HG02943 (cell line): ENCODE results near the gene MYH10.

Experiments used
- ATAC-seq: cut with Tn5 transposase; IDR thresholded peaks from one replicate; pipeline ENCODE4 v1.9.1; 2021; ENCODE audit warnings: mild to moderate bottlenecking, low read depth, moderate library complexity; ENCODE audit not compliant: unreplicated experiment

Gene MYH10

DNA sequence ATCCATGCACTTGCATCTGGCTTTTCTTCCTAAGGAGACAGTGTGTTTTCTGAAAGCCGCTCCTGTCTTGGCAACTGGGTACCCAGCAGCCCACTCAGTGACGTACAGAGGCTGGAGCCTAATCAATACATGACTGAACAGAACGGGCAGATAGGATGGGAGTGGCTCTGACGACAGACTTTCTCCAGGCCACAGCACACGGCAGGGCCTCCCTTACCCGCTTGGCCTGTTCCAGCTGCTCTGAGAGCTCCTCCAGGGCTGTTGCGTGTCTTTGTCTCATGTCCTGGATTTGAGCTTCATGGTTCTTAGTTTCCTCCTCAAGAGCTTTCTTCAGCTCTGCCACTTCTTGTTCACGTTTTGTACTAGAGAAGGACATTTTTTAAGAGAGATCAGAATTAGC lies 129.9 kb downstream of the MYH10 start:
- ATAC-seq: no peak

DNA sequence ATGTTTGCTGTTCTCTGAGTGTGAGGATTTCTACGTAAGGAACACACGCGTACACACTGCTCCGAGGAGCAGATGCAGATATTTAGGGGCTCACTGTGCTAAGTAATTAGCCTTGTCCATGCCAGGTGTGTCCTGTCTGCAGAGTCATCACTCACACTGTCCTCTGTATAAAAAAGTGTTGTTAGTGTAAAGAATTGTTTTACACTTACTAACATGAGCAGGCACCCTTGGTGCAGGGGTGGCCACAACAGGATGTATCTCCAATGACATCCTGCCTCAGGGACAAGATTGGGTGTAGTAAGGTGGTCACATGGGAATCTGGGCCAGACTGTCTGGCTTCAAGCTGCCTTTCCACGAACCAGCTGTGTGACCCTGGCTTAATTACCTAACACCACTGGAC lies 130.9 kb downstream of the MYH10 start:
- ATAC-seq: no peak

DNA sequence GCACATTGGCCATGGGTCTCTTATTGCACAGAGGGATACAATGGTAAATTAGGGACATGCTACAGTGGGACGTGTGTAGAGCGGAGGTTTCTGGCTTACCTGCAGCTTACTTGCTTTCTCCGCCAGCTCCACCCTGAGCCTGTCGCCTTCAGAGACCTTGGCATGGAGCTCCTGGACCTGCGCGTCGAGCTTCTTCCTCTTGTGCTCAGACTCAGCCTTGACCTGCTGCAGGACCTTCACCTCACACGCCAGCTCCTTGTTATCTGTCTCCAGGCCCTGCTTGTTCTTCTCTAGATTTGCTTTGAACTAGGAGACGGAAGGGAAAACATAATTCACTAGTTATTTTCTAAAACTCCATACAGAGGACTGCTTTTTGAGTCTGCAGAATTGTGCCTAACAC lies 131.4 kb downstream of the MYH10 start:
- ATAC-seq: no peak

DNA sequence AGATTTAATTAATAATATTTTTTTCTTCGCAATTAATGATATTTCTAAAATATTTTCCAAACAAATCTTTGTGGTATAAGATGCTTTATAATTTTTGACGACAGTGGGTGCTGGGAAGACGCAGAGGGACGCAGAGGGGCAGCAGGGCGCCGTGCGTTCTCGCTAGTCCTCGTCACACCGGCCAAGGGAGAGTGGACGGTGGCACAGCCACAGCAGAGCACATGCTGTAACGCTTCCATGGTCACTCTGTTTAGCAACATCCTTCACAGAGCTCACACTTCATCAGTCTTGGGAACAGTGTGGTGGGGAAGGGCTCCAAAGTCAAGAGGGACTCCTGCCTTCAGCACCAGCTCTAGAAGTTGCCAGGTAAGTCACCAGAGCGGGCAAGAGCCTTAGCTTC lies 134.4 kb downstream of the MYH10 start:
- no peak for ATAC-seq

DNA sequence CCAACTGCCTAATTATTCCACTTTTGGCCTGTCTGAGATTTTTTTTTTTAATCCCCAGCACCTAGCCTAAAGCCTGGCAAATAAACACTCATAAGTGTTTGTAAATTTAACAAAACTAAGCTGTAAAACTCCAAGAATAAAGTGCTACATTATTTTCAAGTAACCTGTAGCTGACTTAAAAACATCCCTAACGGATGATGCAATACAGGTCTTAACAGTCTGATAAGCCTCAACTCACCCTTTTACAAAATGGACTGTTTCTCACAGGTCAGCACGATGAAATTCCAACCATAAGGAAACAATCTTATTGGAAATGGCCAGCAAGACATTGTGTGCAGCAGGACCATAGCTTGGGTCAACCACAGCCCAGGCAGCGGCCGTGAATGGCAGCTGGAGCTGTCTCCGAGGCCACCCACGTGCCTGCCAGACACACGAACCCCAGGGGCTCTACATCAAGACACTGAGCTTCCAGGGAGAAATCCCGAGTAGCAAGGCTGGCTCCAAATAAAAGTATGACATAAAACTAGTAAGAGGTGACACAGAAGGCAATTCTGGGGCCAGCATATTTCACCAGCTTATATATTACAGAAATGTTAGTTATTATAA lies 135.9 kb downstream of the MYH10 start:
- ATAC-seq: no peak

DNA sequence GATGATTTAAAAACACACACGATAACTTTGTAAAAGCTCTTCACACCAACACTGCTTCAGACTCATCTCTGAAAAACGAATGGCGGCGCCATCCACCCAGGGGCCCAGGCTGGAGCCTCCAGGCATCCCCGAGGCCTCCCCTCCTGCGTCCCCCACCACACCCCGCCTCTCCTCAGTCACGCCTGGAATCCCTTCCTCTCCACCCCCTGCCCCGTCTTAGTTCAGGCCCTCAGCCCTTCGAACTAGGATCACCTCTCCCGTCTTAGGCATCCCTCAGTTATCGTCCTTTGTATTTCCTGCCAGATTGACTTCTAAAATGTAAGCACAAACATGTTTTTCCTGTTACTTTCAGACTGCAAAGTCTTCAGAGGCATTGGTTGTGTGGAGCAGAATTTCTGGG lies 136.5 kb downstream of the MYH10 start:
- no peak for ATAC-seq

DNA sequence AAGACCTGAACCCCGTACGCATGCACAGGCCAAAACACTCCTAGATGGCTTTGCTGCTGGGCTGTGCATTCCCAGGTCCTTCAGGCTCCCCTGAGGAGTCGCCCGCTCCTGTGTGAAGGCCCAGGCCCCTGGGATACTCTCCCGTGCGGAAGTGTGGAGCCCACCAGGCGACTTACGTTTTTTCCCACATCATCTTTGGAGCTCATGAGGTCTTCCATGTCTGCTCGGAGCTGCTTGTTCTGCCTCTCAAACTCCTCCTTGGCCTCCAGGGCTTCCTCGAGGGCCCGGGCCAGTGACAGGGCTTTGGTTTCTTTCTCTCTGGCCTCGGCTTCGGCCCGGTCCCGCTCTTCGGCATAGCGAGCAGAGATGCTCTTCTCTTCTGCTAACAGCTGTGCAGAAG lies 138.4 kb downstream of the MYH10 start:
- no peak for ATAC-seq

DNA sequence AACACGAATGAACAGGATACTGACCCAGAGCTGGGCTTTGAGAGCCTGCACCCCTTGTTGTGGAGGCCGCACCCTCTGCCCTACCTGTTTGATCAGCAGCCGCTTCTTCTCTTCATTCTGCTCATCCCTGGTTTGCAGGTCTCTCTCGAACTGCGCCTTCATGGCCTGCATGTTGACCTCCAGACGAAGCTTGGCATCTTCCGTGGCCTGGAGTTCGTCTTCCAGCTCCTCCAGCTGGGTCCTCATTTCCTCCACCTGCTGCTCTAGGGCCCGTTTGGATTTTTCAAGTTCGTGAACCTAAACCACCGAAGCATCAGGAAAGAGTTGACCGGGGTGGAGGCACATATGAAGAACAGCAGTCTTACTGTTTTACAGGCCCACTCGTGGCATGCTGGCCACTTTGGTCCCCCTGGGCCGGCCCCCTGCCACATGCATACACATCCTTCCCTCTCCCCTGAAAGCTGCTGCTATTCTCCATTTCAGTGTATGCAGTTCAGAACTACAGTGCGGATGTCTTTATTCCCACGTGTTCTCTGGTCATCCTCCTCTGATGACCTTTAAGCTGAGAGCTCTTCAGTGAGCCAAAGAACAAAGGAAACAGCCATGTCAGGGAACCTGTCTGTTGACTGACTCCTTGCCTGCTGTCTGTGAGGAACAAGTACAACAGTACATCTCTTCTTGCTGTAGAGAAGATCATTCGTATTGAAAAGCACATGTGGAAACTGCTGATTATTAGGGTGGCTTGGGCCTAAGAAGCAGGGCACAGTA lies 140.1 kb downstream of the MYH10 start:
- ATAC-seq: no peak

DNA sequence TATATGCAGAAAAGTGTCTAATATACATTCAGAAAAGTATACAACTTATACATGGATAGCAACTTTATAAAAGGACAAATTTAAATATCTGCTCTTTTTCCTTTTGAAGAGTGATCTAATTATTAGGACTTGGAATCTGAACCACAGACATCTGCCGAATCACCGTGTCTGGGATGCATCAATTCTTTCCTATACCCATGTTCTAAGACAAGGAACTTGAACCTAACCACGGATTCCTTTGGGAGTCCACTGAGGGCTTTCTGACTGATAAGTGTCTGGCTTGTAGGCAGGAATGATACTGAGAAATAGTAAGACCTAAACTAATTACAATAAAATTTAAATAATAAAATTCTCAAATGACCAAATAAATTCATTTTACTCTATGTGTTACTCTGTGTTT lies 140.7 kb downstream of the MYH10 start:
- ATAC-seq: no peak

DNA sequence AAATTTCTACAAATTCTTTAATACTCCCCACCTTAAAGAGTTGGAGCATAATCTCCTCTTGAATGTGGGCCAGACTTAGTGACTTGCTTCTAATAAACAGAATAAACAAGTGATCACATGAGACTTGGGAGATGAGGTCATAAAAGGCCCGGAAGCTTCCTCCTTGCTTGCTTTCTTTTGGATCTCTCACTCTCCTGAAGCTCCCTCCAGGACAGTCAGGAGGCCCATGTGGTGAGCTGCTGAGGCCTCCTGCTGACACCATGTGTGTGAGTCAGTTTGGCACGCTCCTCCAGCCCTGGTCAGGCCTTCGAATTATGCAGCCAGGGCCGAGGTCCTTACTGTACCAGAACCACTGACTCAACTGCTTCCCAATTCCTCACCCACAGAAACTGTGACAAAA lies 141.6 kb downstream of the MYH10 start:
- ATAC-seq: no peak

DNA sequence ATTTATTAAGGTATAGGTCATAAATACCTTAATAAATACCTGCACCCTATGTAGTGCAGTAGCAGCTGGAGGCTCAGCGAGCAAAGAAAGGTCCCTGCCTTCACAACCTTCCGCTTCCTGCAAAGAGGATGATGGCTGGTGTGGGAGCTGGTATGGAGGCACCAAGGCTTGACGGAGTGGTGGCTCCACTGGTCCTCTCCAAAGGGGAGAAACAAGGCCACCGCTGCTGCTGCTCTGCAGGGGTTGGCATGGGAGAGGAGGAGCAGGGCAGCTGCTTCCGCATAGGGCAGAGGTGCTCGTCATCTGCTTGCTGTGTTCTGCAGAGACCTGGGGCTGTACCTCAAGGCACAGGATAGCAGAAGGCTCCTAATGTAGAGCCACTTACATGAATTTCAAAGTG lies 142.0 kb downstream of the MYH10 start:
- ATAC-seq: no peak

DNA sequence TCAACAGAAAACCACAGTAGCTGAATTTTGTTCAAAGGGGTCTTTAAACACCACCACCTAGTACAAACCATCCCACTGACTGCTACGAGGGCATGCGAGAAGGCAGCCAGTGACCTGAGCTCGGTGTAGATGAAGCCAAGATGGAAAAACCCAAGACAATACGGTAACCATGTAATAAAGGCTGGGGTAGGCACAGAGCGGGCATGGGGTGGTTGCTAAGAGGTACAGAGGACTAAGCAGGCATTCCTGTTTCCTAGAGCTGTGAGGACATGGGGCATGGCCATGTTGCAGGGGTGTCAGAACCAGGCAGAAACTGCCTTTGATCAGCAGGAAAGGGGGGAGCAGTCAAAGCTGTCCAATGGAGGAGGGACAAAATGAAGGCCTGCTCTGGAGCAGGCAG lies 142.8 kb downstream of the MYH10 start:
- no peak for ATAC-seq

DNA sequence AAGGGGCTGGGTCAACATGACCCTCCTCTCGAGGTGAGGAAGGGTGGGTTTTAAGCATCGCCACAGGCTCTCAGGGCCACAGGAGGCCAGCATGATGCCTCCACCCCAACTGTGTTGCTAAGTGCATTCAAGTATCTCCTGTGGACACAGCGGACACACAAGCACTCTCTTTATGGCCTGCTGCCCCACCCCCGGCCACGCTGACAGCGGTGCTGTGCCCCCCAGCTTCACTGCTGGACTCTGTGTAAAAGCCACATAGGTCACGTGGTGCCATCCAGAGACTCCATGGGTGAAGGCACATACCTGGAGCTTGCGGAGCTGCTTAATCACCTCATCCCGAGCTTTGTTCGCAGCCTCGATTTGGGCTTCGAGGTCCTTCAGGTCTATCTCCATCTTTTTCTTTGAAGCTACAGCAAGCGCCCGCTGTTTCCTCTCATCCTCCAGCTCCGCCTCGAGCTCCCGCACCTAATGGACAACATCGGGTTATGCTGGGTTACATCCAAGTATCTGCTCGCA lies 143.3 kb downstream of the MYH10 start:
- ATAC-seq: no peak

DNA sequence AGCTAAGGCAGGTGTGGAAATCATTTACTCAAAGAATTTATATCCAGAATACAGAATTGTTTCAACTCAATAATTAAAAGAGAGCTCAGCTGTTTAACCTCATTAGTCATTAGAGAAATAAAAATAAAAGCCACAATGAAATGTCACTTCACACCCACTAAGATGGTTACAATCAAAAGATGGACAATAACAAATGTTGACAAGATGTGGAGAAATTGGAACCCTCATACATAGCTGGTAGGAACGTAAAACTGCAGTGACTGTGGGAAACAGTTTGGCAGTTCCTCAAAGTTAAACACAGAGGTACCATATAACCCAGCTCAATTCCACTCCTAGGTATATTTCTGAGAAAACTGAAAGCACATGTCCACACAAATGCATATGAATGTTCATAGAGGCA lies 145.0 kb downstream of the MYH10 start:
- no peak for ATAC-seq

DNA sequence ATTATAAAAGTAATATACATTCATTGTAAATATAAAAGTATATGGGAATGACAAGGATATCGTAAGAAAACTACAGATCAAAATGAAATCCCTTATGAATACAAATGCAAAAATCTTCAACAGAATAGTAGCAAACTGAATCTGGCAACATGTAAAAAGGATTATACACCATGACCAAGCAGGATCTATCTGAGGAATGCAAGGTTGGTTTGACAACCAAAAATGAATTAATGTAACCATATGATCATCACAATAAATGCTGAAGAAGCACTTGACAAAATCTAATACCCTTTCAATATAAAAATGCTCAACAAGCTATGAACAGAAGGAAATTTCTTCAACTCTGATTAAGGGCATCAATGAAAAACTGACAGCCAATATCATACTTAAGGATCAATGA lies 146.1 kb downstream of the MYH10 start:
- ATAC-seq: no peak

DNA sequence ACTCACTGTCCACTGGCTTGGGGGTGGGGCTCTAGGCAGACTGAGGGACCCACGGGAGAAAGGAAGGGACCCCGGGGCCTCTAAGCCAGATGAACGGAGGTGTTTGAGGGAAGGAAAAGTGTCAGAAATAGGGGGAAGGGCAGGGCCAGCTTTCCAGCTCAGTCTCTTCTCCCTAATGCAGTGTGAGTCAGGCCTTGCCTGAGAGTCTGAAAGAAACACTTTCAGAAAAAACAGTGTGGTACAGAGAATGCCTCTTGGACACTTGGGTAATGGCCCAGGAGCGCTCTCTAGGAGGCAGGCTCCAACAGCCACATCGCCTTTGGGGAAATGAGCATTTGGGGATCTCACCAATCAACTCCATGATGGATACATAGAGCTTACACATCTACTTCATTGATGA lies 148.0 kb downstream of the MYH10 start:
- ATAC-seq: no peak

DNA sequence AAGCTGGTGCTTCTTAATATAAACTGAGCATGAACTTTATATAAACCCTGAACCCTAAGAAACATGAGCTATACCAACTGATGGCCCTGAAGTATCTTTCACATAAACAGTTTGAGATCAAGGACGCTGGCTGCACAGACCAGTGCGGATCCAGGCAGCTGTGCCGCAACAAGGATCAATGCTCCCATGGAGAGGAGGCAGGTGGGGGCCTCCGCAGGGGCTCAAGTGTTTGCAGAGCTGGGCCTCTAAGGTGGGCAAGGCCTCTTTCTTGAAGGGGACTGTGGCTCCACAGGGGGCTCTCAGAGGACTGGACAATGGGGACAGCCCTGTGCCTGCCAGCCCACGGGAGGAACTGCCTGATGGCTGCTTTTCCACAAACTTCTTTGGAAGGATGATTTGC lies 148.8 kb downstream of the MYH10 start:
- no peak for ATAC-seq

DNA sequence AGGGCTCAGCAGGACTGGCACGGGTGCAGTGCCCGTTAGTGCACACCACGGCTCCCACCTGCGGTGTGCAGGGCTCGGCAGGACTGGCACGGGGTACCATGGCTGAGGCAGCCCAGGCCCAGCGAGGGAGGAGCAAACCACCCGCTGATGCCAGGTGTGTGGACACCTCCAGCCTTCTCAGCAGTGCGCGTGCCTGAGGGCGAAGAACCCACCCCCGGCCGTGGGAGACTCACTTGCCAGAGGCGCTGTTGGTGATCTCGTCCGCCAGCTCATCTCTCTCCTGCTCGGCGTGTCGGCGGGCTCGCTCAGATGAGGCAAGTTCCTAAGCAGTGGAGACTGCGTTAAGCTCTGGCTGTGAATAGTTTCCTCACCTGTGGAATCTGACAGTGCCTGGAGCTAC lies 149.4 kb downstream of the MYH10 start:
- ATAC-seq: no peak

DNA sequence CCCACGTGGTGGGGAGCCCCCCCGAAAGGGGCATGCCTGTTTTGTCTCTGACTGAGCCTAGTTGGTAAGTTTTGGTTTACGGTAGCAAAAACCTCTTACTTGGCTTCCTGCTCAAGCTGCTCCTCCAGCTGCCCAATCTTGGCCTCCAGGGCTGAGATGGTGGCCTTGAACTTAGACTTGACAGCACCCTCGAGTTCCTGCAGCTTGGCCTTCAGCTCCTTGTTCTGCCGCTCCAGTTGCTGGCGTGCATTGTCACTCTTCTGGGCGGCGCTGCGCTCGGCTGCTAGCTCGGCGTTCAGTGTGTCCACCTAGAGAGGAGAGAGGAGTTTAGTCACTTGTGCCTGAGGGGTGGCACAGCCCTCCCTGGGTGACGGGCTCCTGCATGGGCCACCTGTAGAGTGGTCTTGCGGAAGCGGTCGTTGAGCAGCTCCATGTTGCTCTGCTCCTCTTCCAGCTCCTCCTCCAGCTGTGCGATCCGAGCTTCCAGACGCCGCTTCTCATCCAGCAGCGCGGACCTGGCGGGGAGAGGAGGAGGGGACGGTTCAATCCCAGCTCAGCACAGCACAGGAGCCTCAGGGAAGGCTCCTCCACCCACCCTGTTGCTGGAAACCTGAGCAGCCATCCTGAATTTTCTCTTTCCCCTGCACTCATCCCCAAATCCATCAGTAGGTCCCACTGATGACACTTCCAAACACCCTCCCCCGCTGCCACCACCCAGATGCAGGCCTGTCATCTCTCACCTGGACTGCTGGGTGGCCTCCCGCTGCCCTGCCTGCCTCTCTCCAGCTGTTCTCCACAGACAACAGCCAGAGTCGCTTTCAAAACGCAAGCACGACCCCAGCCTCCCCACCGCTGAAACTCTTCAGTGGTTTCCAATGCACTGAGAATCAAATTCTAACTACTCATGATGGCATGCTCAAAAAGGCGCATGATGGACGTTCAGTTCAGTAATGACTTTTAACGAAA lies 150.2 kb downstream of the MYH10 start:
- no peak for ATAC-seq

DNA sequence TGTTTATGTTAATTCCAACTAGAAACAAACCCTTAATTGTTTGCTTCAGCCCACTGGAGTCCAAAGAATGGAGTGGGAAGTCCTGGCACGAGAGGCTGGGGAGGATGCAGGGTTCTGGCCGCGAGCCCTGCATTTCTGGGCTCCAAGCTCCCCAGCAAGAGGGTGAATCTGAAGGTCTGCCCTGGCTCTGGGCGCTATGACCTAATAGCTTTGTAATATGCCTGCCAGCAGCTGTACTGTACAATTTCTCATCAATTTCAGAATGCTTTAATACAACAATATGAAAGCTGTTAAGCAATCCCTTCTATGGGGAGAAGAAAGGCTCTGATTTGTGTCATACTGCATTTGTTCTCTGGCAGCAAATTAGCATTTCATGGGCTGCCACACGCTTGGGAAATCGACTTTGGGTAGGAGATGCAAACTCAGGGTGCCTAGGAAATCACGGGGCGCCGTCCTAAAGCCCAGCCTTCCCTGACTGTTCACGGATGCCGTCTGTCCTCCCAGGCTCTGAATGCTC lies 151.0 kb downstream of the MYH10 start:
- ATAC-seq: no peak
